Measurements from ENCODE around the gene SCGB2B2.
"Not testable (repeated sequence)": the region's sequence is repeated elsewhere in the genome, so short reads cannot be mapped to it uniquely, and the experiment has no call there.

Gene SCGB2B2

DNA sequence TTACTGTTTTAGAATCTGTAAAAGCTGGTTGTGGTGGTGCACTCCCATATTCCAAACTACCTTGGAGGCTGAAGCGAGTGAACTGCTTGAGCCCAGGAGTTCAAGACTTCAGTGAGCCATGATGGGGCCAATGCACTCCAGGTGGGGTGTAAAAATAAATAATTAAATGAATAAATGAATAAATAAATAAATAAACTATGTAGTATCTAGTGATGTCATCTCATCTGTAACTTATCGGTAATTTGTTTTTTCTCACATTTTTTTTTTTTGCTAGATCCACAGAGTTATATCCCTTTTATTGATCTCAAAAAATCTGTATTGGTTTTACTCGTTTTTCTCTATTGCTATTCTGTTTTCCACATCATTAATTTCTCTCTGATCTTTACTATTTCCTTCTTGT is 5.0 kb downstream of the SCGB2B2 start:
- TF ChIP-seq, protein P1, sequence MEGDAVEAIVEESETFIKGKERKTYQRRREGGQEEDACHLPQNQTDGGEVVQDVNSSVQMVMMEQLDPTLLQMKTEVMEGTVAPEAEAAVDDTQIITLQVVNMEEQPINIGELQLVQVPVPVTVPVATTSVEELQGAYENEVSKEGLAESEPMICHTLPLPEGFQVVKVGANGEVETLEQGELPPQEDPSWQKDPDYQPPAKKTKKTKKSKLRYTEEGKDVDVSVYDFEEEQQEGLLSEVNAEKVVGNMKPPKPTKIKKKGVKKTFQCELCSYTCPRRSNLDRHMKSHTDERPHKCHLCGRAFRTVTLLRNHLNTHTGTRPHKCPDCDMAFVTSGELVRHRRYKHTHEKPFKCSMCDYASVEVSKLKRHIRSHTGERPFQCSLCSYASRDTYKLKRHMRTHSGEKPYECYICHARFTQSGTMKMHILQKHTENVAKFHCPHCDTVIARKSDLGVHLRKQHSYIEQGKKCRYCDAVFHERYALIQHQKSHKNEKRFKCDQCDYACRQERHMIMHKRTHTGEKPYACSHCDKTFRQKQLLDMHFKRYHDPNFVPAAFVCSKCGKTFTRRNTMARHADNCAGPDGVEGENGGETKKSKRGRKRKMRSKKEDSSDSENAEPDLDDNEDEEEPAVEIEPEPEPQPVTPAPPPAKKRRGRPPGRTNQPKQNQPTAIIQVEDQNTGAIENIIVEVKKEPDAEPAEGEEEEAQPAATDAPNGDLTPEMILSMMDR (IDR thresholded peaks at IDR 0.05): no peak
- no peak for DNase-seq
- intact Hi-C loops (cut with DNase I; ENCODE audit: low total_unique reads): no loop called here

DNA sequence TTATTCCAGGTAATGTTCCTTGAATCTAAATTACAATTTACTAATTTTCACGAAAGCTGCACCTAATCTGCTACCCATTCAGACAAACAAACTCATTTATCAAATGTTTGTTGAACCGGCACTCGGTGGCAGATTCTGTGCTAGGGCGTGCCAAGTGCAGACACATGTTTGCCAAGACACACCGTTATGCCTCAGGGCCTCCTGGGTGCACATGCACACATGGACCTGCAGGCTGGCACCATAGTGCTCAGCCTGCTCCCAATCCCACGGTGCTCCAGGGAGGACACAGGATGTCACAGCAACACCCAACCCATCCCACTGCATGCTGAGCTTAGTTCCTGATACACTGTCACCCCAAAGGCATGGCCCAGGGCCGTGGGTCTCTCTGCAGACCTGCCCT is 7.7 kb downstream of the SCGB2B2 start:
- no peak for DNase-seq

More for the DNA sequence above, 5.0 kb downstream of the SCGB2B2 start:
- Histone ChIP-seq H3K4me1 (peaks cover 0 to 22% (median 3%) of the 10 kb centered on the region in 4 donors), H3K9me3 (no peaks in the 10 kb centered on the region), H3K36me3 (no peaks in the 10 kb centered on the region), H3K27ac (no peak overlapping the region), H3K4me3 (no peak overlapping the region), H3K27me3 (no peaks in the 10 kb centered on the region)

DNA sequence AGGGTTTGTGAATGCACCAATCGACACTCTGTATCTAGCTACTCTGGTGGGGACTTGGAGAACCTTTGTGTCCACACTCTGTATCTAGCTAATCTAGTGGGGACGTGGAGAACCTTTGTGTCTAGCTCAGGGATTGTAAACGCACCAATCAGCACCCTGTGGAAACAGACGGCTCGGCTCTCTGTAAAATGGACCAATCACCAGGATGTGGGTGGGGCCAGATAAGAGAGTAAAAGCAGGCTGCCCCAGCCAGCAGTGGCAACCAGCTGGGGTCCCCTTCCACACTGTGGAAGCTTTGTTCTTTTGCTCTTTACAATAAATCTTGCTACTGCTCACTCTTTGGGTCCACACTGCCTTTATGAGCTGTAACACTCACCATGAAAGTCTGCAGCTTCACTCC is 8.3 kb downstream of the SCGB2B2 start:
- DNase-seq; H3K9me3 ChIP-seq; H3K27ac ChIP-seq; H3K27me3 ChIP-seq; H3K36me3 ChIP-seq; intact Hi-C loops (cut with DNase I; ENCODE audit: low total_unique reads); H3K4me3 ChIP-seq: not testable (repeated sequence)
- H3K4me1 ChIP-seq: peaks cover 0 to 13% (median 0%) of the 10 kb centered on the region in 4 donors

More for the DNA sequence above, 7.7 kb downstream of the SCGB2B2 start:
- no peaks in the 10 kb centered on the region for H3K27me3 ChIP-seq
- no peak overlapping the region for H3K27ac ChIP-seq
- H3K4me3 ChIP-seq: no peak overlapping the region
- H3K36me3 ChIP-seq: no peaks in the 10 kb centered on the region
- intact Hi-C loops (cut with DNase I; ENCODE audit: low total_unique reads): no loop called here
- peaks cover 0 to 13% (median 0%) of the 10 kb centered on the region in 4 donors for H3K4me1 ChIP-seq
- TF ChIP-seq, protein P1 (IDR thresholded peaks at IDR 0.05): no peak
- no peaks in the 10 kb centered on the region for H3K9me3 ChIP-seq

DNA sequence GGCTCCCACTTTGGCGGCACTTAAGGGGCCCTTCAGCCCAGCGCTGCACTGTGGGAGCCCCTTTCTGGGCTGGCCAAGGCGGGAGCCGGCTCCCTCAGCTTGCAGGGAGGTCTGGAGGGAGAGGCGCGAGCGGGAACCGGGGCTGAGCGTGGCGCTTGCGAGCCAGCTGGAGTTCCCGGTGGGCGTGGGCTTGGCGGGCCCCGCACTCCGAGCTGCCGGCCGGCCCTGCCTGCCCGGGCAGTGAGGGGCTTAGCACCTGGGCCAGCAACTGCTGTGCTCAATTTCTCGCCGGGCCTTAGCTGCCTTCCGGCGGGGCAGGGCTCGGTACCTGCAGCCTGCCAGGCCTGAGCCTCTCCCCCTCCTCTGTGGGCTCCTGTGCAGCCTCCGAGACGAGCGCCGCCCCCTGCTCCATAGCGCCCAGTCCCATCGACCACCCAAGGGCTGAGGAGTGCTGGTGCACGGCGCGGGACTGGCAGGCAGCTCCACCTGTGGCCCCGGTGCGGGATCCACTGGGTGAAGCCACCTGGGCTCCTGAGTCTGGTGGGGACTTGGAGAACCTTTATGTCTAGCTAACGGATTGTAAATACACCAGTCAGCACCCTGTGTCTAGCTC is 8.8 kb downstream of the SCGB2B2 start:
- not testable (repeated sequence) for H3K27ac ChIP-seq

DNA sequence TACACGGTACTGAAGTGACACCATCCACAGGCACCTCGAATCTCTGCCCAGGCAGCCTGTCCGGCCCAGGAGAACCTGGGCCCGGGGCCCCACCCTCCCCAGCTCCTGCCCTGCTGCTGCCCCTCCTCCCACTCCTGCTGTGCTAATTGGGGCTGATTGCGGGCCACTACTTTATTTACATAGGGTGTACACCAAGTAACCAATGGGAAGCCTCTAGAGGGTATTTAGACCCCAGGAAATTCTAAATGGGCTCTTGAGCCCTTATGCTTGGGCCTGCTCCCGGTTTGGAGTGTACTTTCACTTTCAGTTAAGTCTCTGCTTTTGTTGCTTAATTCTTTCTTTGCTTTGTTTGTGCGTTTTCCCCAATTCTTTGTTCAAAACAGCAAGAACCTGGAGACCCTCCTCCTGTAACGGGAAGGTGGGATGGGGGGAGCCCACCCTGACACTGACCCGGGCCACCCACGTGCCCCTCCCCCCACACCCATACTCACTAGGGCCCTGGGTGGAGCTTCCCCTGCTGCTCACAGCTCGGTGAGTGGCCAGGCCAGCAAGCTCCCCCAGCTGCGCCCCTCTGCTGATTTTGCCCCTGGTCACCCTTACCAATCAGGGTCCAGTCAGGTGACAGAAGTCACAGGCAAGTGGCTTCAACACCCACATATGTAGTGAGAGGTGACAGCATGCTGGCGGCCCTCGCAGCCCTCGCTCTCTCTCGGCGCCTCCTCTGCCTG is 9.4 kb downstream of the SCGB2B2 start:
- Histone ChIP-seq H3K4me3 (peak overlapping the region; percentile 4 to 9), H3K27ac (no peak overlapping the region), H3K36me3 (no peaks in the 10 kb centered on the region), H3K4me1 (peaks cover 0 to 13% (median 0%) of the 10 kb centered on the region in 4 donors), H3K27me3 (no peaks in the 10 kb centered on the region), H3K9me3 (no peaks in the 10 kb centered on the region)
- intact Hi-C loops (cut with DNase I; ENCODE audit: low total_unique reads): no loop called here
- DNase-seq: no peak
- TF ChIP-seq, protein P1 (IDR thresholded peaks at IDR 0.05): no peak

More for the DNA sequence above, 8.8 kb downstream of the SCGB2B2 start:
- H3K9me3 ChIP-seq; intact Hi-C loops (cut with DNase I; ENCODE audit: low total_unique reads); H3K27me3 ChIP-seq; DNase-seq; H3K36me3 ChIP-seq: not testable (repeated sequence)
- Histone ChIP-seq H3K4me3 (peak overlapping the region in 1 of 2 donors; percentile 4), H3K4me1 (peaks cover 0 to 13% (median 0%) of the 10 kb centered on the region in 4 donors)

DNA sequence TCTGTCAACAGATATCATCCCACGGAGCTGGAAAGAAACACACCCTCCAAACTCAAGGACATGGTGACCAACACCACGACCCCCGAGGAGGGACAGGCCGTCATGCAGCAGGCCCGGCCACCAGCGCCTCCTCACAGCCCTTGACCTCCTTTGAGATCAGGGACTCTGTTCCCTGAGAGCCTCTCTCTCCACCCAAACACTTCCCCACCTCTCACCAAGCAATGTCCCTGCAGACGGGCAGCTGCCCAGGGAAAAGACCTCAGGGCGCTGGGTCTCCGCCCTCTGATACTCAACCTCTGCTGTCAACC is 10.0 kb downstream of the SCGB2B2 start:
- no peaks in the 10 kb centered on the region for H3K27me3 ChIP-seq
- no peak overlapping the region for H3K4me3 ChIP-seq
- H3K4me1 ChIP-seq: peaks cover 0 to 13% (median 0%) of the 10 kb centered on the region in 4 donors
- no peaks in the 10 kb centered on the region for H3K36me3 ChIP-seq
- no peak overlapping the region for H3K27ac ChIP-seq
- TF ChIP-seq, protein P1 (IDR thresholded peaks at IDR 0.05): no peak
- intact Hi-C loops (cut with DNase I; ENCODE audit: low total_unique reads): no loop called here
- H3K9me3 ChIP-seq: no peaks in the 10 kb centered on the region
- no peak for DNase-seq
